ENCODE measurements around the gene RAMACL. TPM values are rescaled to one million over a fixed set of nuclear protein-coding genes. Genes with fewer than 3 reads are reported as not detected.
"Not testable (repeated sequence)": the region's sequence is repeated elsewhere in the genome, so short reads cannot be mapped to it uniquely, and the experiment has no call there.

Gene RAMACL
- total RNA-seq, 1 experiment from 2014 or later, result 0.18 TPM

- no peak for DNase-seq (ENCODE audit: low read depth, low spot score)
- in situ Hi-C loops (cut with HindIII; ENCODE audit: low pct_unique_long_range_greater_than_20kb, low sequenced_read_pairs), result no loop called here
Measured at GRCh38 chr6:166553563-166554271, 32.8 kb downstream of the RAMACL start.

GRCh38 chr6:166552600-166552999, 33.9 kb downstream of the RAMACL start:
- in situ Hi-C loops (cut with HindIII; ENCODE audit: low pct_unique_long_range_greater_than_20kb, low sequenced_read_pairs), result no loop called here
- DNase-seq (ENCODE audit: low read depth, low spot score), result no peak

GRCh38 chr6:166551754-166552495, 34.6 kb downstream of the RAMACL start:
- DNase-seq (ENCODE audit: low read depth, low spot score), result no peak
- in situ Hi-C loops (cut with HindIII; ENCODE audit: low pct_unique_long_range_greater_than_20kb, low sequenced_read_pairs), result no loop called here

GRCh38 chr6:166546653-166547052, 39.8 kb downstream of the RAMACL start:
- DNase-seq (ENCODE audit: low read depth, low spot score), result no peak
- in situ Hi-C loops (cut with HindIII; ENCODE audit: low pct_unique_long_range_greater_than_20kb, low sequenced_read_pairs), result no loop called here

- DNase-seq (ENCODE audit: low read depth, low spot score), result no peak
- in situ Hi-C loops (cut with HindIII; ENCODE audit: low pct_unique_long_range_greater_than_20kb, low sequenced_read_pairs), result no loop called here
Measured at GRCh38 chr6:166545156-166546034, 41.1 kb downstream of the RAMACL start.

GRCh38 chr6:166544296-166544605, 42.2 kb downstream of the RAMACL start:
- no peak for DNase-seq (ENCODE audit: low read depth, low spot score)
- in situ Hi-C loops (cut with HindIII; ENCODE audit: low pct_unique_long_range_greater_than_20kb, low sequenced_read_pairs), result no loop called here

- in situ Hi-C loops (cut with HindIII; ENCODE audit: low pct_unique_long_range_greater_than_20kb, low sequenced_read_pairs), result no loop called here
Measured at GRCh38 chr6:166543603-166544295, 42.7 kb downstream of the RAMACL start.

GRCh38 chr6:166542580-166542912, 43.9 kb downstream of the RAMACL start:
- in situ Hi-C loops (cut with HindIII; ENCODE audit: low pct_unique_long_range_greater_than_20kb, low sequenced_read_pairs), result no loop called here

More at GRCh38 chr6:166543603-166544295, 42.7 kb downstream of the RAMACL start:
- no peak for DNase-seq (ENCODE audit: low read depth, low spot score)

GRCh38 chr6:166541876-166542579, 44.5 kb downstream of the RAMACL start:
- in situ Hi-C loops (cut with HindIII; ENCODE audit: low pct_unique_long_range_greater_than_20kb, low sequenced_read_pairs), result no loop called here
- DNase-seq (ENCODE audit: low read depth, low spot score), result no peak

More at GRCh38 chr6:166542580-166542912, 43.9 kb downstream of the RAMACL start:
- DNase-seq (ENCODE audit: low read depth, low spot score), result no peak

- no peak for DNase-seq (ENCODE audit: low read depth, low spot score)
- in situ Hi-C loops (cut with HindIII; ENCODE audit: low pct_unique_long_range_greater_than_20kb, low sequenced_read_pairs), result no loop called here
Measured at GRCh38 chr6:166541366-166541765, 45.1 kb downstream of the RAMACL start.

- DNase-seq (ENCODE audit: low read depth, low spot score), result no peak
- in situ Hi-C loops (cut with HindIII; ENCODE audit: low pct_unique_long_range_greater_than_20kb, low sequenced_read_pairs), result no loop called here
Measured at GRCh38 chr6:166540631-166541331, 45.7 kb downstream of the RAMACL start.

GRCh38 chr6:166539543-166539942, 46.9 kb downstream of the RAMACL start:
- in situ Hi-C loops (cut with HindIII; ENCODE audit: low pct_unique_long_range_greater_than_20kb, low sequenced_read_pairs), result no loop called here
- no peak for DNase-seq (ENCODE audit: low read depth, low spot score)

- in situ Hi-C loops (cut with HindIII; ENCODE audit: low pct_unique_long_range_greater_than_20kb, low sequenced_read_pairs), result not testable (repeated sequence)
Measured at GRCh38 chr6:166539011-166539385, 47.5 kb downstream of the RAMACL start.

GRCh38 chr6:166538297-166539010, 48.0 kb downstream of the RAMACL start:
- in situ Hi-C loops (cut with HindIII; ENCODE audit: low pct_unique_long_range_greater_than_20kb, low sequenced_read_pairs), result no loop called here
- DNase-seq (ENCODE audit: low read depth, low spot score), result no peak

More at GRCh38 chr6:166539011-166539385, 47.5 kb downstream of the RAMACL start:
- not testable (repeated sequence) for DNase-seq (ENCODE audit: low read depth, low spot score)

GRCh38 chr6:166534658-166535406, 51.6 kb downstream of the RAMACL start:
- DNase-seq (ENCODE audit: low read depth, low spot score), result no peak
- in situ Hi-C loops (cut with HindIII; ENCODE audit: low pct_unique_long_range_greater_than_20kb, low sequenced_read_pairs), result no loop called here
